Measurements from ENCODE around the gene ZSCAN10.

- TF ChIP-seq POLR2A (IDR thresholded peaks at IDR 0.05) (no peak), CTCF (IDR thresholded peaks at IDR 0.05) (no peak)
Measured at GRCh38 chr16:3144321-3144983, 45.4 kb upstream of the ZSCAN10 start.
